ENCODE results near the gene MIDN.

- no peak for TF ChIP-seq POLR2A (IDR thresholded peaks at IDR 0.05)
- no peak for TF ChIP-seq CTCF (IDR thresholded peaks at IDR 0.05)
Measured at GRCh38 chr19:1232652-1233072, 15.7 kb upstream of the MIDN start.

Measured in suprapubic skin (tissue), 3 donors.